ENCODE results near the gene SLC49A3. TPM values are rescaled to one million over a fixed set of nuclear protein-coding genes. Genes with fewer than 3 reads are reported as not detected.
"Not testable (repeated sequence)": the region's sequence is repeated elsewhere in the genome, so short reads cannot be mapped to it uniquely, and the experiment has no call there.

The SLC49A3 gene
- not detected for polyA plus RNA-seq (2012; ENCODE audit: missing spikeins)

DNA sequence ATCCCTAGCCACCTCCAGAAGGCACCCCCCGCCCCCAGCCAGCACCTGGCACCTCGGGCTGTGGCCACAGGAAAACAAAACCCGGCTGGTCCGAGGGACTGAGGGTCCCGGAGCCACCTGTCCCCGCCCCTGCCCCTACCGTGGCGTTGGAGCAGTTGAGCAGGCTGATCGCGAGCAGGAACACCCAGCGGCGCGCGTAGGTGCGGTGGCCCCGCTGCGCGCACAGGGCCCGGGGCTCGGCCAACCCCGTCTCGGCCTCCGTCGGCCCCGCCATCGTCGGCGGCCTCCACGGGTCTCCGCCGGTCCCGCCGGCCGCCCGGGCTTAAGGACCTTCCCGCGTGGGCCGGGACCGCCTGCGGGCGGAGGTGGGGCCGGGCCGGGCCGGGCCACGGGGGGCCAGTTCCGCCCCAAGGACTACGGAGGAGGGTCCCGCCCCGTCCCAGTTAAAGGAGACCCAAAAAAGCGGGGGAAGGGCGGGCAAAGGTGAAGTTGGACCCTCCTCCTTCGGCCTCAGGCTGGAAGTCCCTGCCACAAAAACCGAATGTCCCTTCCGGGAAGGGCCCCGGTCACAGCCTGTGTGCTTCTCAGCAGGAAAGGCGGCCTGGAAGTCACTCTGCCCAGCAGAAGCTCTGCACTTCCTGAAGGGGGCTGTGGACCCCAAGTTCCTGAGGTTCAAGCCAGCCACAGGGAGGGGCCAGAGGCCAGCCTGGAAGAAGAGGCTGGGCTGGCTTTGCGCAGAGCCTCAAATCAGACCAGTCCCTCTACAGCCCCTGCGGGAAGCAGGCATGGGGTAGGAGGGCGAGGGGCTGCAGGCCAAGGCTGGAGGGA is at the start of gene SLC49A3:
TSS of gene SLC49A3 (minus strand) at position 298 of the 828 bp plus-strand sequence. CDS start at position 274, 24 bp downstream.
- DNase-seq (ENCODE audit: insufficient read length) (no peak), FAIRE-seq (no peak)
- no peak for TF ChIP-seq POLR2A (IDR thresholded peaks at IDR 0.05; ENCODE audit: low read depth, low read length)
- no peak for TF ChIP-seq POLR2AphosphoS5 (IDR thresholded peaks at IDR 0.05; ENCODE audit: low read depth, low read length)
- TF ChIP-seq TAF1 (IDR thresholded peaks at IDR 0.05; ENCODE audit: borderline replicate concordance, low read depth, low read length), result no peak

DNA sequence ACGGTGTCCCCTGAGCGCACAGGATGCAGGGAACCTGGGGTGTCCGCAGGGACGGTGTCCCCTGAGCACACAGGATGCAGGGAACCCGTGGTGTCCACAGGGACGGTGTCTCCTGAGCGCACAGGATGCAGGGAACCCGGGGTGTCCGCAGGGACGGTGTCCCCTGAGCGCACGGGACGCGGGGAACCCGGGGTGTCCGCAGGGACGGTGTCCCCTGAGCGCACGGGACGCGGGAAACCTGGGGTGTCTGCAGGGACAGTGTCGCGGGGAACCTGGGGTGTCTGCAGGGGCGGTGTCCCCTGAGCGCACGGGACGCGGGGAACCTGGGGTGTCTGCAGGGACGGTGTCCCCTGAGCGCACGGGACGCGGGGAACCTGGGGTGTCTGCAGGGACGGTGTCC is 47.6 kb upstream of the SLC49A3 start:
- not testable (repeated sequence) for DNase-seq (ENCODE audit: insufficient read length); FAIRE-seq

DNA sequence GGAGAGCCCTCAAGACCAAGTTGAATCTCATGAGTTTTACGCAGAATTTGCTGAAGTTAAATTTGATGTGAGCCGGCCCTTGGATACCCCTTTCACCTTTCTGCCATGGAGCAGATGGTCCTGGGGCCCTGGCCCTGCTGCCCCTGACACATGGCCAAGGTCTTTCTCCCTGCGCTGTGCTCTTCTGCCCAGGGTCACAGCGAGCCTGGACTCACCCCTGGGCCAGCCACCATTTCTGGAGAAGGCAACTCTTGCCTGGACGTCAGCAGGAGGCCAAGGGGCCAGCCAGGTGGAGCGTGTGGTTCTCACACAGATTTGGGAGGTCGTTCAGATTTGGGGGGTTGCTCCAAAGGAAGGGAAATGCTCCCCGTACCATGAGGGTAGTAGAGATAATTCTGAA is 46.6 kb upstream of the SLC49A3 start:
- no peak for TF ChIP-seq POLR2AphosphoS5 (IDR thresholded peaks at IDR 0.05; ENCODE audit: low read depth, low read length)
- FAIRE-seq, result no peak
- DNase-seq (ENCODE audit: insufficient read length), result no peak

DNA sequence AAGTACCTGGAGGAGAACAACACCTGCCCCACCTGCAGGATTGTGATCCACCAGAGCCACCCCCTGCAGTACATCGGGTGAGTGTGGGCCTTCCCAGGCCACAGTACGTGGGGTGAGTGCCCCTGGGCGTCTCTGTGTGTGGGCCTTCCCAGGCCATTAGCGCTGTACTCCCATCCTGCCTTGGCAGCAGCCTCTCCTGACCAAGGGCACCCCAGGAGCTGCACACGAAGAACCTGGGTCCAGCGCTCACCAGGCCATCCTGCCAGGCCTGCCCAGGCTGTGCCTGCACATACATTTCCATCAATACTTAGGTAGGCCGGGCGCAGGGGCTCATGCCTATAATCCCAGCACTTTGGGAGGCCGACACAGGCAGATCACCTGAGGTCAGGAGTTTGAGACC is 46.0 kb upstream of the SLC49A3 start:
- no peak for DNase-seq (ENCODE audit: insufficient read length)
- no peak for FAIRE-seq
- TF ChIP-seq TAF1 (IDR thresholded peaks at IDR 0.05; ENCODE audit: borderline replicate concordance, low read depth, low read length), result no peak
- no peak for TF ChIP-seq POLR2AphosphoS5 (IDR thresholded peaks at IDR 0.05; ENCODE audit: low read depth, low read length)
- no peak for TF ChIP-seq POLR2A (IDR thresholded peaks at IDR 0.05; ENCODE audit: low read depth, low read length)

DNA sequence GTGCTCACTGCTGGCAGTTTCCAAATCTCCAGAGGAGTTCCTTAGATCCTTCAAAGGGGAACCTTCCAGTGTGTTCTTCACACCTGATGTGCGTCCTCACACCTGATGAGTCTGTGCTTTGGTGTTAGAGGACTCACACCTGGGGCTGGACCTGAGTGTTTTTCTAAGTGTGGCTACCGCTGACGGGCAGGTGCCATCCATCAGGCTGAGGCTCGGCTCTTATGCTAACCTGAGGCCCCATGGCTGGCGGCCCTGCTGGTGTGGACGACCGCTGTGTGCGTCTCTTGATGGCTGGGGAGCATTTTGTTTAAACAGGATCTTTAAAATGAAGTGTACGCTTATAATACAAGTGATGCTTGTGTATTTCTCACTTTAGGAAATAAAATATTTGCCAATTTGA is 45.1 kb upstream of the SLC49A3 start:
- no peak for DNase-seq (ENCODE audit: insufficient read length)
- no peak for FAIRE-seq
- TF ChIP-seq POLR2AphosphoS5 (IDR thresholded peaks at IDR 0.05; ENCODE audit: low read depth, low read length) (no peak), TAF1 (IDR thresholded peaks at IDR 0.05; ENCODE audit: borderline replicate concordance, low read depth, low read length) (no peak), POLR2A (IDR thresholded peaks at IDR 0.05; ENCODE audit: low read depth, low read length) (no peak)

DNA sequence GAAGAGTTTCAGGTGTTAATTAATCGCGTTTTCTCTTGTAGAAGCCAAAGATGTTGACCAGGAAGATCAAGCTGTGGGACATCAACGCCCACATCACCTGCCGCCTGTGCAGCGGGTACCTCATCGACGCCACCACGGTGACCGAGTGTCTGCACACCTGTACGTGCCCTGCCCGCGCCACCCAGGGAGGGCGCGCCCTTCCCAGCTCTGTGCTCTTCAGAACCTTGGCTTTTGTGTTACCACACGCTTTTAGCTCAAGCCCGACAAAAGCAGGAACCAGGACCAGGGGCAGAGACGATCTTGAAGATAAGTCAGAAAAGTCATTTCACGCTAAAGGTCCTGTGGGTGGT is 44.7 kb upstream of the SLC49A3 start:
- DNase-seq (ENCODE audit: insufficient read length) (no peak), FAIRE-seq (no peak)
- no peak for TF ChIP-seq POLR2A (IDR thresholded peaks at IDR 0.05; ENCODE audit: low read depth, low read length)
- TF ChIP-seq TAF1 (IDR thresholded peaks at IDR 0.05; ENCODE audit: borderline replicate concordance, low read depth, low read length), result no peak

DNA sequence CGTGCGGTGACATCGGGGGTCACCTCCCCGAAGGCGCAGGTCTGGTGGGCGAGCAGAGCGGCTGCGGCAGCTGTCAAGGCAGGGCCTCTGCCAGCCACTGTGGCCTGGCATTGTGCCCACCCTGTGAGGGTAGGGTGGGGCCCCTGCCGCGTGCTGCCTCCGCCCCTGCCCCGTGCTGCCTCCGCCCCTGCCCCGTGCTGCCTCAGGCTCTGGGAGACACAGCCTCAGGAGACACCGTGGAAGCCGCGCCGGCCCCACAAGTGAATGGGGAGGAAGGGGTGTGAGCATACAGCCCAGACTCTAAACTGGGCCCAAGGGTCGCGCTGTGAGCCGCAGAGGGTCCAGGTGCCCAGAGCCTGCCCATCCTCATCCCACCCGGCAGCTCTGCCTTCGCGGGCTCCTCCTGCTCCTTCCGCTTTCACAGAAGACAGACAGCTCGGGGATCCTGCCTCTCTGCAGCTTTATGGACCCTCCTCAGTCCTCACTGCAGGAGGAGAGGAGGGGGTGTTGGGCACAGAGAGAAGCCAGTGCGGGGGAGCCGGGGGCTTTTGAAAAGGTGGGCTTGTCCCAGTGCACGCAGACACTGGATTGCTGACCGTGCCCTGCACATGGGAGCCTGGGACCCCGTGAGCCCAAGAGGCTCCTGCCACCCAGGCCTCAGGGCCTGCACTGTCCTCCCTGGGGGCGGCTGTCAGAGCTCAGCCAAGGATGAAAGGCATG is 44.1 kb upstream of the SLC49A3 start:
- FAIRE-seq (no peak), DNase-seq (ENCODE audit: insufficient read length) (no peak)
- no peak for TF ChIP-seq POLR2A (IDR thresholded peaks at IDR 0.05; ENCODE audit: low read depth, low read length)
- no peak for TF ChIP-seq POLR2AphosphoS5 (IDR thresholded peaks at IDR 0.05; ENCODE audit: low read depth, low read length)
- no peak for TF ChIP-seq TAF1 (IDR thresholded peaks at IDR 0.05; ENCODE audit: borderline replicate concordance, low read depth, low read length)

DNA sequence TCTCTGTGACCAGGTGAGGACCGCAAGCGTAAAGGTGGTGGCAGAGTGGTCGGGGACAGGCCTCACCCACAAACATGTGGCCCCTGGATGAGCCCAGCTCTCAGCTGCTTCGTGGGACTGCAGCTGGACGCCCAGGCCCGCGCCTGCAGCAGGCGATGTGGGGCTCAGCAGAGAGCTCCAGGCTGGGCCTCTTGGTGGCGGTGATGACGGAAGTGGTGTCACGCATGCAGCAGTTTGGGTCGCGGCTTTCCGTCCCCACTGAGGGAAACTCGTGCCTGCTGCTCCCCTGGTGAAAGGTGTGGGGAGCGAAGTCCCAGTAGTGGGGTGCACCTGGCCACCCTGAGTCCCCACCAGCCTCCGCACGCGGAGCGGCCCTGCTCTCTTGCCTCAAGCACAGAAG is 43.5 kb upstream of the SLC49A3 start:
- TF ChIP-seq POLR2AphosphoS5 (IDR thresholded peaks at IDR 0.05; ENCODE audit: low read depth, low read length) (no peak), TAF1 (IDR thresholded peaks at IDR 0.05; ENCODE audit: borderline replicate concordance, low read depth, low read length) (no peak), POLR2A (IDR thresholded peaks at IDR 0.05; ENCODE audit: low read depth, low read length) (no peak)
- FAIRE-seq (no peak), DNase-seq (ENCODE audit: insufficient read length) (no peak)

DNA sequence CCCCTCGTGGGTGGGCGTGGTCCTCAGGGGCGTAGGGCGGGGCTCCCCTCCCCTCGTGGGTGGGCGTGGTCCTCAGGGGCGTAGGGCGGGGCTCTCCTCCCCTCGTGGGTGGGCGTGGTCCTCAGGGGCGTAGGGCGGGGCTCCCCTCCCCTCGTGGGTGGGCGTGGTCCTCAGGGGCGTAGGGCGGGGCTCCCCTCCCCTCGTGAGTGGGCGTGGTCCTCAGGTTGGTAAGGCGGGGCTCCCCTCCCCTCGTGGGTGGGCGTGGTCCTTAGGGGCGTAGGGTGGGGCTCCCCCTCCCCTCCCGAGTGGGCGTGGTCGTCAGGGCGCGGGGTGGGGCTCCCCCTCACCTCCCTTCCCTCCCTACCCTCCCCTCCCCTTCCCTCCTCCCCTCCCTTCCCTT is 43.0 kb upstream of the SLC49A3 start:
- not testable (repeated sequence) for FAIRE-seq; DNase-seq (ENCODE audit: insufficient read length)

DNA sequence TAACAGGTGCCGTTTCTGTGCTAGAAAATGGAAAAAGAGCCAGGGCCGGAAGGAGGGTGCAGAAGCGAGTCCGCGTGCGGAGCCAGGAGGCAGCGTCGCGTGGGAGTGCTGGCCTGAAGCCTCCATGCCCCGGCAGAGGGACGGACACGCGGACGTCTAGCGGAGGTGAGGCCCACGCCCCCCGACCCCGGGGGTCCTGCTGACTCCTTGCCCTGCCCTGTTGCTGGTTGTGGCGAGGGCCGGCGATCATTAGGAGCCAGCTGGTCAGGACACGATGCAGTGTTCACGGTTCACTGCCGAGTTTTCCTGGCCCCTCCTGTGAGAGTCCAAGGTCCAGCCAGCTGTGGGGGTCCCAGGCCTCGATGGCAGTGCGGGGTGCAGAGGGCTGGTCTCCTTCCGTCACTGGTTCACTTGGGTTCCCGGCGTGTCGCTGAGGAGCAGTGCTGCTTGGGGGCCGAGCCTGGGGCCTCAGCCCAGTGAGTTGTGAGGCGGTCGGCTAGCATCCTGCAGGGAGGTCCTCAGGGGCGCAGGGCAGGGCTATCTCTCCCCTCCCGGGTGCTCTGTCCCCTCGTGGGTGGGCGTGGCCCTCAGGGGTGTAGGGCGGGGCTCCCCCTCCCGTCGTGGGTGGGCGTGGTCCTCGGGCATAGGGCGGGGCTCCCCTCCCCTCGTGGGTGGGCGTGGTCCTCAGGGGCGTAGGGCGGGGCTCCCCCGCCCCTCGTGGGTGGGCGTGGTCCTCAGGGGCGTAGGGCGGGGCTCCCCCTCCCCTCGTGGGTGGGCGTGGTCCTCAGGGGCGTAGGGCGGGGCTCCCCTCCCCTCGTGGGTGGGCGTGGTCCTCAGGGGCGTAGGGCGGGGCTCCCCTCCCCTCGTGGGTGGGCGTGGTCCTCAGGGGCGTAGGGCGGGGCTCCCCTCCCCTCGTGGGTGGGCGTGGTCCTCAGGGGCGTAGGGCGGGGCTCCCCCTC is 42.3 kb upstream of the SLC49A3 start:
- FAIRE-seq; DNase-seq (ENCODE audit: insufficient read length): not testable (repeated sequence)

DNA sequence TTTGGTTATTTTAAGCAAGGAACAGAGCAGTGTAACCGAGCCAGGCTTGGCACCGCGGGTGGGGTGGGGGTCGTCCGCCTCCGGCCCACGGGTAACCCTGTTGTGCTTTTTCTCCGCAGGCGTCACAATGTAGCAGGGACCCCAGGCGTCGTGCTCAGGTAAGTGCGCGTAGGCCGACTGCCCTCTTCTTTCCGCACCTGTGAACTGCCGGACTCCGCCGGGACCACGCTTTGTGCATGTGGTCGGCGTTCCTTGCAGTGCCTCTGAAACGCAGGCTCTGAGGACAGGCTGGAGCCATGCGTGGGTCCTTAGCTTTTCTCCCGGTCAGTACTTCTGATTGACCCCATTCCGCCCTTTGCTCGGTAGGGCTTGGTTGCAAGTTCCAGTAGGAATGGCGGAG is 41.6 kb upstream of the SLC49A3 start:
- no peak for TF ChIP-seq POLR2AphosphoS5 (IDR thresholded peaks at IDR 0.05; ENCODE audit: low read depth, low read length)
- no peak for TF ChIP-seq TAF1 (IDR thresholded peaks at IDR 0.05; ENCODE audit: borderline replicate concordance, low read depth, low read length)
- no peak for TF ChIP-seq POLR2A (IDR thresholded peaks at IDR 0.05; ENCODE audit: low read depth, low read length)
- no peak for DNase-seq (ENCODE audit: insufficient read length)
- FAIRE-seq, result no peak
